GM18867 (cell line): ENCODE measurements around the gene SHB.
"Not testable (repeated sequence)": the region's sequence is repeated elsewhere in the genome, so short reads cannot be mapped to it uniquely, and the experiment has no call there.

Experiments used
- ATAC-seq: cut with Tn5 transposase; IDR thresholded peaks from one replicate; pipeline ENCODE4 v1.9.1; 2021; ENCODE audit warnings: mild to moderate bottlenecking, moderate library complexity; ENCODE audit not compliant: unreplicated experiment

Gene SHB

GRCh38 chr9:38064842-38065368 lies 4.1 kb downstream of the SHB start:
- no peak for ATAC-seq

GRCh38 chr9:38063363-38063707 lies 5.7 kb downstream of the SHB start:
- ATAC-seq = no peak

- ATAC-seq = no peak
These were observed 6.3 kb downstream of the SHB start for GRCh38 chr9:38062498-38063362.

GRCh38 chr9:38062106-38062497 lies 6.9 kb downstream of the SHB start:
- no peak for ATAC-seq

- peak; percentile 71 for ATAC-seq
These were observed 7.6 kb downstream of the SHB start for GRCh38 chr9:38061326-38061977.

GRCh38 chr9:38060681-38061080 lies 8.3 kb downstream of the SHB start:
- no peak for ATAC-seq

GRCh38 chr9:38059233-38059936 lies 9.6 kb downstream of the SHB start:
- ATAC-seq = no peak

GRCh38 chr9:38058452-38059232 lies 10.4 kb downstream of the SHB start:
- no peak for ATAC-seq

- no peak for ATAC-seq
These were observed 11.4 kb downstream of the SHB start for GRCh38 chr9:38057416-38058195.

- no peak for ATAC-seq
These were observed 14.4 kb downstream of the SHB start for GRCh38 chr9:38054653-38055052.

- ATAC-seq = no peak
These were observed 15.1 kb downstream of the SHB start for GRCh38 chr9:38053697-38054461.

- ATAC-seq = no peak
These were observed 17.1 kb downstream of the SHB start for GRCh38 chr9:38051780-38052546.

GRCh38 chr9:38048316-38048969 lies 20.6 kb downstream of the SHB start:
- ATAC-seq = no peak

GRCh38 chr9:38047301-38048251 lies 21.5 kb downstream of the SHB start:
- ATAC-seq = no peak

GRCh38 chr9:38046661-38047300 lies 22.2 kb downstream of the SHB start:
- ATAC-seq = no peak

- ATAC-seq = not testable (repeated sequence)
These were observed 23.1 kb downstream of the SHB start for GRCh38 chr9:38045939-38046338.
